T-helper 1 cell treated with Interleukin-12 subunit alpha and Interleukin-12 subunit beta and Interleukin-4 antibody, amounts not matched to agents 30 ng/mL and 1 ng/mL, for 36 hours (primary cell): ENCODE measurements around the gene GOLGA7B. TPM values are rescaled to one million over a fixed set of nuclear protein-coding genes. Genes with fewer than 3 reads are reported as not detected.

Source experiments
- intact Hi-C: fragments of 100-400 bp; cut with micrococcal nuclease; formaldehyde crosslinking; loops from one replicate; pipeline ENCODE4 v1.15.1; 2024
- total RNA-seq: library from RNA; stranded (reverse); gene quantifications from 2 replicates; pipeline ENCODE4 v1.2.3, GENCODE V29; 2022

The GOLGA7B gene
- total RNA-seq: 5.3 and 5.5 TPM in 2 replicates

DNA sequence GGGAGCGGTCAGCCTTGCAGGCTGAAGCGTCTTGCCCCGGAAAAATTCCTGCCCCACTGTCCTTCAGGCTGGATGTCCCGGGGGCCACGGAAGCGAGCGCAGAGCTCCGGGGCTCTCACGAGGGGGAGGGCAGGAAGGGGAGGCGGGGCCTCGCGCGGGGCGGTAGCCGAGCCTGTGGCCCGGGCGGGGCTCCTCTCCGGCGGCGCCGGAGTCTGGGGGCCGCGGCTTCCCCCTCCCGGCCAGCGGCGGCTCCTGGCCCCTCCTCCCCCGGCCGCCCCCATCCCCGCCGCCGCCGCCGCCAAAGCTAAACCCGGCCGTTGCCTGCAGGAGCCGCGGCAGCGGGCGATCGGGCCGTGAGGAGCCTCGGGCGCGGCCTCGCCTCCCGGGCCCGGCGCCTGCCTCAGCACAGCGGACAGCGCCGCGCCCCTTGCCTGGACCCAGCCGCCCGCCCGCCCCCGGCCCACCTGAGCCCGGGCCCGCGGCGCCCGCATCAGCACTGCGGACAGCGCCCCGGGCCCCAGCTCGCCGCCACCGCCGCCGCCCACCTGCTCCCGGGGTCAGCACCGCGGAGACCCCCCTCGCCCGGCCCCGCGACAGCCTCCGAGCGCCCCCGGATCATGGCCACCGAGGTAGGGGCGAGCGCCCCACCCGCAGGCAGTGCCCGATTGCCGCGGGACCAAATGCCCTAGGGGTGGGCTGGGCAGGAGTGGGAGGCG, at the start of gene GOLGA7B:
GOLGA7B (plus strand) TSS at position 157 of the 716 bp plus-strand sequence; CDS start at position 618, 461 bp downstream.
- intact Hi-C loops: loop anchor here (1.0 to 10.0 kb wide), 8 partner anchors 10 to 445 kb away; partner anchors contain the start of genes AVPI1, R3HCC1L, RRP12 and ZFYVE27

DNA sequence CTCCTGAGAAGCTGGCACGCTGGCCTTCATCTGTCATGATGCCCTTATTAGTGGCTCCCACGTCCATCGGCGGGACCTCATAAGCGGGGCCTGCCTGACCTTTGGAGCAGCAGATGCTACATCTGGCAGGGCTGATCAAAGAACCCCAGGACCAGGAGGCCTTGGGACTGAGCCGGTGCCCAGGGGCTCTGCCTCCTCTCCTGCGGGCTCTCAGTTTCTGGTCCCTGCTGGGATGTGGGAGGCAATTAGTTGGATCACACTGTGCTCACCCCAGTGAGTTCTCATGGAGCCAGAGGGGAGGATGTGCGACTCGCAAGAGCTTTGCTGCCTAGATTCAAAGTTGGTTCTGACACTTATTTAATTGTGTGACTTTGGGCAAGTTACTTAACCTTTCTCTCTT, 49.2 kb upstream of the GOLGA7B start:
- intact Hi-C loops: no loop called here

DNA sequence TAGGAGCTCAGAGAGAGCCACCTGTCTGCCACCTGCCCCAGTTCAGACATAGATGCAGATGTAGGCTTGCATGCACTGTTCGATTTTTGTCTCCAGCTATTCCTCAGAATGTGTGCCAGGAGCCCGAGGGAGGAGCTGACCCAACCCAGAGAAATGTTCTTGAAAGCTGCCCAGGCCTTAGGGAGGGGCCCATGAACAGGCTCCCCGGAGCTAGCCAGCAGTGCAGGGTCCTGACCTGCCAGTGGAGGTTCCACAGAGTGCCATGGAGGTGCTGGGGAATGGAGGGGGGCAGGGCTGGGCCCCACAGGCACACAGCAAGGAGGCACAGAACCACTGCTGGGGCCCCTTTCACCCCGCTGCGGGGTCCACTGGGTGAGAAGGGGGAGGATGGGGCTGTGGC, 48.2 kb upstream of the GOLGA7B start:
- intact Hi-C loops: no loop called here

DNA sequence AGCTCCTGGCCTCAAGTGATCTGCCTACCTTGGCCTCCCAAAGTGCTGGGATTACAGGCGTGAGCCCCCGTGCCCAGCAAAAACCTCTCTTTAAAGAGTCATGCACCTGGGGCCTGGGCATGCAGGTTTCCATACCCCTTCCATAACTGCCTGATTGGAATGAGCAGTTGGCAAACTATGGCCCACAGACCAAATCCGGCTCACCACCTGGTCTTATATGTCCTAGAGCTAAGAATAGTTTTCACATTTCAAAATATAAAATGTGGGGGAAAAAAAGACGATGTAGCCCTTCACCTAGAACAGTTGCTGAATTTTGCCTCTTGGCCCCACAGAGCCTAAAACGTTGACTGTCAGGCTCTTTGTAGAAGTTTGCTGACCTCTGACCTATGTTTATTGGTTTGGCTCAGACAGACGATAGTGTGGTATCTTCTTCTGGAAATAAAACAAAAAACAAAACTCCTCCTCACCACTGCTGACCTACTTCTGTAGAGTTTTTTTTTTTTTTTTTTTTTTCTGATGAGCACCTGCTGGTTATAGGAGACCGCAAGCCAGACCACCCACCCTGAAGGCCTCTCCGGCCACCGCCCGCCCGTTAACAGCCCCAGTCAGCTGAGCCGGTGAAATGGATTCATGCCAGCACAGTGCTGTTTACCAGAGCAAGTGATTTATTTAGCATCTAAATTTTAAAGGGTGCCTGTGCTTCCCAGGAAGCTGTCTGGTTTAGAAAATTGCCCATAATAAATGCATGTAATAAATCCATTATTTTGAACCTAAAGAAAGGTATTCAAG, 44.4 kb upstream of the GOLGA7B start:
- intact Hi-C loops: no loop called here

DNA sequence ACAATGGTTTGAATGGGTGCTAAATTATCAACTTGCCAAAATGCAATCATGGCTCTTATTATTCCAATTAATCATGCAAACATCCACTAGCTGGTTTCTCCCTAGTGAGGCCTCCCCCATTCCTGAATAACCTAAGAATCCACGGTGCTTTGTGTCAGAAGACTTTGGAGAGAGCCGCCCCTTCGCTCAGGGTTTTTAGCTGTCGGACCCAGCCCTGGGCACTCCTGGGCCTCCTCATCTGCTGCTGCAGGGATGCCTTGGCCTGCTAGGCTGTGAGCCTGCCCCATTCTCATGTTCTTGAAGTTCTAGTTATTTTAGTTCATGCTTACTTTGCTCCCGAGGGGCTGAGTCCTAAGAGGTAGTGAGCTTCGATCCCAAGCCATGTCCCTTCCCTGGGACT, 43.7 kb upstream of the GOLGA7B start:
- intact Hi-C loops: no loop called here

DNA sequence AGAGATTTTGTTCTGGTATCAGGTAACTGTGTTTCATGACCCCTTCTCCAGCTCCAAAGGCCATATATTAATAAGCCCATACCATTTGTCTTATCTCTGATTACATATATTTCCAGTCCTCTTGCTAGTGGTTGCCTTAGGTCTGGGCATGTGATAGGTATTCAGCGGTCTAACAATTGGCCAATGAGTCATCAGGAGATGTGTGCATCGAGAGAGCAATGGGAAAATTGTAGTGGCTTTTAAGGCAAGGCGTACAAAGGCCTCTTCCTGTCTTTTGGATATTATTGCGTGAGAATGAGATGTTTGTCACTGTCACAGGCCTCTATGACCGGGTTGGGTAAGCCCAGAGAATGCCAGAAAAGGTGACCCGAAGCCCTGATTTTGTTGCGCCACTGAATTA, 39.2 kb upstream of the GOLGA7B start:
- intact Hi-C loops: no loop called here

DNA sequence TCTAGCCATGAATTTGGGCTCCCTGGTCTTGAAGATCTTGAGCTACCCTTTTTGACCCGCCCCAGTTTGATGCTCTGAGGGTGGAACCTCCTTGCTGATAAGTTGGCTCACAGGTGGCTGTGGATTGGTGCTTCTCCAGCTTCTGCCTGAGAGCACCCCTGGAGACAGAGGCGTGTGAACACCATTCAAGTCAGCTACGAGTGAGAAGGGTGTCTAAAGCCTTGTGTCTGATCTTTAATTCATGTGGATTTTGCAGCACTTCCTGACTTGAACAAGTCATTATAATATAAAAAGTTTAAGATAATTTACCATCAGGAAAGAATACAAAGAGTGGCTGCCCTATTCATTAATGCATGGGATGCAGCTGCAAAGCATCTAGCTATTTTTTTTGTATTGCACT, 37.7 kb upstream of the GOLGA7B start:
- intact Hi-C loops: no loop called here

DNA sequence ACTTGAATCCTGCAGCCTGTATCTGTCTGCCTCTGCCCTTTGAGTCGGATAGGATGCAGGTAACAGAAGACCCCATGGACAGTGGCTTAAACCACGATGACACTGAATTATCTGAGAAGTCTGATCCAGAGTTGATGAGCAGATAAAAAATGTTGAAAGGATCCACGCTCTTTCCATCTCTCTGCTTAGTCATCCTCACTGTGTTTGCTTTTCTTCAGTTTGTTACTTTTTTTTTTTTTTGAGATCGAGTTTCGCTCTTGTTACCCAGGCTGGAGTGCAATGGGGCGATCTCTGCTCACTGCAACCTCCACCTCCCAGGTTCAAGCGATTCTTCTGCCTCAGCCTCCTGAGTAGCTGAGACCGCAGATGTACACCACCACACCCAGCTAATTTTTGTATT, 36.9 kb upstream of the GOLGA7B start:
- intact Hi-C loops: no loop called here

DNA sequence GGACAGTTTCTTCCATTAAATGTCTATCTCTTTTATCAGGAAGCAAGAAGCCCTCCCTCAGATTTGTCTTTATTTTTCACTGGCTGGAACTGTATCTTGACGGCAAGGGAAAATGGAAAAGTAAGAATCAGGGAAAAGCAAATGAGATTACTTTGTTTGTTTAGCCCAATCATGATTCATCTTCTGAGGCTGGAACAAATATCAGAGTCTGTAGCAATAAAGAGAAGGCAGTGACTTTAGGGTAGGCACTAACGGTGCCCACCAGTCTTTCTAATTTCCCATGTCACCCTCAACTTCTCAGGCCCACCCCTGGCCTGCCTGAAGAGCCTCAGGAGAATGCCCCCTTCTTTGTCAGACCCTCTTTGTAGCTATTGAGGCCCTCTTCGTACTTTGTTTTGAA, 36.3 kb upstream of the GOLGA7B start:
- intact Hi-C loops: no loop called here

DNA sequence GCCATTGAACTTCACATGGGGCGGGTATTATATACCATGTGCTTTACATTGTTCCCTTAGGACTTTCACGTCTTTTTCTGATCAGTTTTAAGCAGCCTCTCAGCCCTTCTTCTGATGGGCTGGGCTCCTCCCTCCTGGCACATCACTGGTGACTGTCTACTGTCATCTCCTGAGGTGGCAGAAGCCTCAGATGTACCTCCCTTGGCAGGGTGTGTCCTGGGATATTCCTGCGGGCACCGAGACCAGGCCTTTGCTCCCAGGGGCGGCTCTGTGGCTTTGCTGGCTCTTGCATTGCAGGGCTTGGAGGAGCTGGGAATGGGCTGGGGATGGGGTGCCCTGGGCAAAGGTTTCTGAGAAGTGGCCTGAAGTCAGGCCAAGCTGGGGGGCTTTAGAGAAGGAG, 34.6 kb upstream of the GOLGA7B start:
- intact Hi-C loops: no loop called here

DNA sequence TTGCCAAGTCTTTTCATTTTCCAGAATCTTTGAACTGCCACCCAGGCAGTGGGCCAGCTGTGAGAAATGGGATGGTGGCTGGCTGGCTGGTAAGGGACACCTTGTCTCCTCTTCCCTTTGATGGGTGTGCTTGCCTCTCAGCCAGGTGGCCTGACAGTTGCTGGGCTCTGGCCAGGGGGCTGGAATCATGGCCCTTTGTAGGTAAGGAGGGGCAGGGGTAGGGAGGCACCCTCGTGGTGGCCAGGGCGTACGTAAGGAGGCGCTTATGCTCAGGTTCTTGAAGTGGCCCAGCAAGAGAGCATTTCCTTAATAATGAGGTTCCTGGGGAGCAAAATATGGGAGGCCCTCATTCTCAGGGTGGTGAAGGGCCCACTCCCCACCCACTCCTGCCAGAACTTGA, 33.0 kb upstream of the GOLGA7B start:
- intact Hi-C loops: no loop called here

DNA sequence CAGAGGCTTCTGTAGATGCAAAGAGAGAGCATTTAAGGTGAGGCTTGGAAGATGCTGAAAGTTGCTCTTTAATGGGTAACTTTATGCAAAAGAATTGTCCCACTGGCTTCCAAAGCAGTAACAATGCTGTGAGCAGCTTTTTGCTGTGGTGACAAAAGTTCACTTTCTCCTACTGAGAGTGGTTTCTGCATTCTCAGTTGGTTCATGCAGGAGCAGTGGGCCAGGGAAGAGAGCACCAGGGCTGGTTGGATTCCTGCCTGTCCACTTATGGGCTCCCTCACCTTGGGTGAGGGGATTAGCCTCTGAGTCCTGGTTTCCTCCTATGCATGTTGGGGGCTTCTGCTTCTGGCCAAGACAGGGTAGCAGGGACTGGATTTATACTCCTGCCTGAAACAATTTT, 31.1 kb upstream of the GOLGA7B start:
- intact Hi-C loops: no loop called here

DNA sequence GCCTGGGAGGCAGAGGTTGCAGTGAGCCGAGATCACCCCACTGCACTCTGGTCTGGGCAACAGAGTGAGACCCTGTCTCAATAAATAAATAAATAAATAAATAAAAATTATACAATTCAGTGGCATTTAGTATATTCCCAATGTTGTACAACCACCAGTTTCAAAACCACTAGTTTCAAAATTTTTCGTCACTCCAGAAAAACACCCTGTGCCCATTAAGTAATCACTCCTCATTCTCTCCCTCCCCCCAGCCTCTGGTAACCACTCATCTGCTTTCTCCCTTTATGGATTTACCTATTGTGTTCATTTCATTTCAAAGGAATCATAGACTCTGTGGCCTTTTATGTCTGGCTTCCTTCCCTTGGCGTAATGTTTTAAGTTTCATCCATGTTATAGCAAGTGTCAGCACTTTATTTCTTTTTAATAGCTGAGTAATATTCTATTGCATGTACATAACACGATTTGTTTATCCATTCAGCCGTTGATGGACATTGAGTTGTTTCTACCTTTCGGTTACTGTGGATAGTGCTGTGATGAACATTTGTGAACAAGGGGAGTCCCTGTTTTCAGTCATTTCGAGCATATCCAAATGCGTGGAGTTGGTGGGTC, 29.4 kb upstream of the GOLGA7B start:
- intact Hi-C loops: no loop called here

DNA sequence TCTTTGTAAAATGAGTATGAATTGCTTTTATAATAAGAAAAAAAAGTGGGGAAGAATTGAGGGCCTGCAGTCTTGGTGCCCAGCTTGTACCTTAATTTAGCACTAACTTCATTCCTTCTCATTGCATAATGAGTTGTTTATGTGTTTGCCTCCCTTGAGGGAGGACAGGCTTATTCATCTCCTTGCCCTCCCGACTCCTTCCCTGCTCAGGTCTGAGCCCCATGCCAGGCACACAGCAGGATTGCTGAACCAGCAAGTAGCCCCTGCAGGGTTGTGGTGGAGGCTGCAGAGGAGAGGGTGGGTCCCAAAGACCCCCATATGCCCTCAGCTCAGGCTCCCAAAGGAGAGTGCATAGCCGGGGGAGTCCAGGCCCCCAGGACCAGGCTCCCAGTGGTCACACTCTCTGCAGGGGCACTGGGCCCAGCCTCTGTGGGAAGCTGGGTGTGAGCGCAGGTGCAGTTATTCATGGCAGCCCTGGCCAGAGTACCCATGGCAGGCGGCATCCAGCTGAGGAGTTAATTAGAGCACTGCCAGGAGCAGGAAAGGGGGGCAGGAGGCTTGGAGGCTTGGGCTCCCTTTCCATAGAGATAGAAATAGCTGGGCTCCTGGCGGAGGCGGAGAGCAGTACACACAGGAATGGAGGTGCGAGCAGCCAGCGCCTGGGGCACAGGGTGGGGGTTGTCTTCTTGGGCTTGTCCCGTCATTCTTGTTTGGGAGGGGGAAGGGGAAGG, 28.2 kb upstream of the GOLGA7B start:
- intact Hi-C loops: no loop called here

DNA sequence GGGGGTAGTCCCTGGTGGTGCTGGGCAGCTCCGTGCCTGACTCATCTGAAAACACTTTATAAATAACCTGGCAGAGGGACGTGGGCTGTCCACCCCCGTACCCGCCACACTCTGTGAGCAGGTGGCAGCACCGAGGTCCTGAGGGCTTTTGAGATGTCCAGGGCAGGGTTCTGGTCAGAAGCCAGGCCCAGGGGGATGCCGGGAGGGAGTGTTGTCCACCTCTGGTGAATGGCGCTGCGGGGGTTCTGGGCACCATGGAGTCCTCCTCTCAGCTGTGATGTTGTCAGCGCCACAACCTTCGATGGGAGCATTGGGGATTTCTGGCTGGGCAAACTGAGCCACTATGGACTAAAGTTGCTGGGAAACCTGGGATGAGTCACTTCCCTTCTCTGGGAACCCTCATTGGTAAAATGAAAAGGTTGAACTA, 27.4 kb upstream of the GOLGA7B start:
- intact Hi-C loops: no loop called here

DNA sequence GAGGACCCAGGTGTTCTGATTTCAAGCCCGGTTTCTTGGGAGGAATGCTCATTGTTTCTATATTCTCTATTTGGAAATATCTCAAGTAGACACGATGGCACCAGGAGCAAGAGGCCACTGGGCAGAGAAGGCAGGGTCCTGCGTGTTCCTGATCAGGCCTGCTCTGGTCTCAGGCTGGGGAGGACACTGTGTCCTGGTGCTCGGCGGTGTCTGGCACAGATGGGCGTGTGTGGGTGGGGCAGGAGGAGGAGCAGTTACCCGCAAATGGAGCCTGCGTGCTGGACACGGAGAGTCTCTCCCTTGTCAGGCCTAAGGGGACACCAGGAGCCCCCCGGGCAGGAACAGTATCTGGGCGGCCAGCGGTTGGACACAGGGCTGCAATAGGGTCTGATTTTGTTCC, 25.9 kb upstream of the GOLGA7B start:
- intact Hi-C loops: no loop called here

DNA sequence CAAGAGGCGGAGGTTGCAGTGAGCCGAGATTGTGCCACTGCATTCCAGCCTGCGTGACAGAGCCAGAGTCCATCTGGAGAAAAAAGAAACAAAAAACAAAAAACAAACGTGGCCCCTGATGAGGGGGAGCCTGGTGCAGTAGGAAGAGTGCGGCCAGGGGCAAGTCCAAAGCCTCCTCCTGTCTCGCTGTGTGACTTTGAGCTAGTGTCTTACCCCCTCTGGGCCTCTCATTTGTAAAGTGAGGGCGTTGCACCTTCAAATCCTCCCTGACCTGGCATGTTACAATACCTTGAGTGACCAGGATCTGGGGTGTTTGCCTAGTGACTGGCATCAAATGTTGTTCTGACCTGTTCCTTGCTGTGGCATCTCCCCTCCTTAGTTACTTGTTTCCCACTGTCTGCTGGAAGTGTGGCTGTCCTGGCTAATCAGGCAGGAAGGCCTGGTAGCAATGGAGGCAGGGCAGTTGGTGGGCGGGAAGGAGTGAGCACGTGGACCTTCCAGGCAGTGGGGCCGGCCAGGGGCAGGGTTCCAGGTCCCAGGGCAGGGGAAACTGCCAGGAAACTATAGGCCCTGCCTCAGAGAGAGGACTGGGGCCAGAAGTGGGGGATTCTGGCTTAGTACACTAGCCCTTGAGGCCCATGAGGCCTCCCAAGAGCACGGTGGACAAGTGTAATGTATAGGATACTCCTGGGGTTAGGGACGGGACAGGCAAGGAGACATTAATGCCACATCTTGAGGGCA, 24.5 kb upstream of the GOLGA7B start:
- intact Hi-C loops: no loop called here

DNA sequence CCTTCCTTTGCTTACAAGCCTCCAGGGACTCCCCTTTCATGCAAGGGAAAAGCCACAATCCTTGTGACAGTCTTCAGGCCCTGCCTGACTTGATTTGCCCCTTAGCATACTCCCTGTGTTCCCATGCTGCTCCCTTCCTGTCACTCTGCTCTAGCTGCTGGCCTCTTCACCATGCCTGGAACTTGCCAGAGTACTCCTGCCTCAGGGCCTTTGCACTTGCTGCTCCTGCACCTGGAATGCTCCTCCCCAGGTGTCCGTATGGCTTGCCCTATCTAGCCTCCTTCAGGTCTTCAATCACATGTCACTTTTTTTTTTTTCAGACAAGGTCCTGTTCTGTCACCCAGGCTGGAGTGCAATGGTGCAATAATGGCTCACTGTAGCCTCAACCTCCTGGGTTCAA, 22.8 kb upstream of the GOLGA7B start:
- intact Hi-C loops: no loop called here

DNA sequence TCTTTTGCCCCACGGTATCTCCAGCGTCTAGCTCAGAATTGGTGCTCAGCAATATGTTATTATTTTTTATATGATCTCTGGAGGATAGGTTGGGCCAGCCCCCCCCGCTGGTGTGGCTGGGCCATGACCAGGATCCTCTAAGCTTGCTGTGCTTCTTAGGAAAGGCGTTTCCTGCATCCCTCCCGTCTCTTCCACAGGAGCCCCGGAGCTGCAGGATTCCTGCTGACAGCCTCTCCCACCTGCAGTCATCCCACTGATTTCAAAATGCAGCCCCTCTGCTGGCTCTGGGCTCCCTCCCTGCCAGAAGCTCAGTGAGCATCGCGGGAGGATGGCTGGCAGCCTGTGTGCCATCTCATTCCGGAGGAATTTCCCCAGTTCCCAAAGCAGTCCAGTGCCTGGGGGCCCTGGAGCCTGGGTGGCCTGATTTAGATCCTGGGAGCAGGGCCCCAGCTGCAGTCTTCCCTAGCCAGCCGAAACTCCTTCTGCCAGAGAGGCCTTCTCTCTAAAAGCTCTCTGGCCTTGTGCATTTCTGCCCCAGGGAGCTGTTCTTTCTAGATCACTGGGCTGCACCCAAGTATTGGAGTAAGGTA, 21.8 kb upstream of the GOLGA7B start:
- intact Hi-C loops: no loop called here

DNA sequence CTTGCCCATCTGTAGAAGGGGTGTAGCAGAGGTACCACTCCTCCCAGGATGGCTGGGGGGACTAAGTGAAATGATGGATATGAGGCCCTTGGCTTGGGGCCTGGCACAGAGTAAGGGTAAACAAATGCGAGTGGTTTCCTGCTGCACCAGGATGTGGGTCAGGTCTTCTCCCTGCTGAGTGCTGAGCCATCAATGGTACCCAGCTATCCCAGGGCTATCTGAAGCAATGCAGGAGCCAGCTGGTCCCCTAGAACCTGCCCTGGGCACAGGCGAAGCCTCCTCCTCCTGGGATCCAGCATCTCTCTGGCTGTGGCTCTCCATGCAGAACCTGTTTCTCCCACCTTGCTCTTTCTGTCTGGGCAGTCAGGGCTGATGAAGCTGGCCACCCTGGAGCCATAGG, 20.9 kb upstream of the GOLGA7B start:
- intact Hi-C loops: no loop called here

DNA sequence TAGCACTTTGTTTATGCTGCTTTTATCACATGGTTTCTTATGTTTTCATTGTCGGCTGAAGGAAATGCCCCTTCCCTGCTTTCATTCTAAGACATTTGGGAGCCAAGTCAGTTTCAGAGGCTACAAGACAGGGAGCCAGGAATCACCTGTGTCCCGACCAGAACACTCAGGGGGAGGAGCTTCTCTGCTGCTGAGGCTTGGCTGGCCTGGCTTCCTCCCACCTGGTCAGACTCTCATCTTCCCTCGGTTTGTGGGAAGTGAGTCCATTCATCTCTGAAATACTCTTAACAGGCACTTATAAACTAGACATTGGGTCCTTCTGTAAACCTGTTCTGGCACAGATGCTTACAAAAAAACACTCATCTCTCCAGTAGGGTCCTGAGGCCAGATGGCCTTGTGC, 19.6 kb upstream of the GOLGA7B start:
- intact Hi-C loops: no loop called here
